DMS53 treated with DMSO at 0.1 percent for 48 hours (cell line): ENCODE measurements around the gene PFN1.
"Not testable (repeated sequence)": the region's sequence is repeated elsewhere in the genome, so short reads cannot be mapped to it uniquely, and the experiment has no call there.

Experiments used
- DNase-seq: peaks from one replicate; lab custom pipeline; 2025; ENCODE audit not compliant: unreplicated experiment; lab: John Stamatoyannopoulos, UW

The PFN1 gene

GRCh38 chr17:4926577-4927335 lies 21.6 kb downstream of the PFN1 start:
- DNase-seq = not testable (repeated sequence)

- no peak for DNase-seq
Measured at GRCh38 chr17:4921320-4921719, 27.0 kb downstream of the PFN1 start.

- no peak for DNase-seq
Measured at GRCh38 chr17:4920351-4921048, 27.8 kb downstream of the PFN1 start.

DNA sequence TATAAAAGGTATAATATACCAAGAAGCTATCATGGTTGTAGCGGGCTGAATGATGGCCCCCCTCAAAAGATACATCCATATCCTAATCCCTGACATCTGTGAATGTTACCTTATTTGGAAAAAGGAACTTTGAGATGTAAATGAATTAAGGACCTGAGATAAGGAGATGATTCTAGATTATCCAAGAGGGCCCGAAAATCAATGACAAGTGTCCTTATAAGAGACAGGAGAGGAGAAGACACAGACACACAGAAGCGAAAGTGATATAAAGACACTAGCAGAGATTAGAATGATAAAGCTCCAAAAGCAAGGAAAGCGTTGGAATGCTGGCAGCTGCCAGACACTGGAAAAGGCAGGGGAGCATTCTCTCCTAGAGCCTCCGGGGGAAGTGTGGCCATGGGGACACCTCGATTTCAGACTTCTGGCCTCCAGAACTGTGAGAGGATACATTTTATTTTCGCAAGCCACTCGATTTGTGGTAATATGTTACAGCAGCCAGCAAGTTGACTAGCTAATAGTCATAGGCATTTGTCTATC lies 28.8 kb downstream of the PFN1 start:
- DNase-seq = no peak

- DNase-seq = not testable (repeated sequence)
Measured at GRCh38 chr17:4914551-4914950, 33.8 kb downstream of the PFN1 start.

DNA sequence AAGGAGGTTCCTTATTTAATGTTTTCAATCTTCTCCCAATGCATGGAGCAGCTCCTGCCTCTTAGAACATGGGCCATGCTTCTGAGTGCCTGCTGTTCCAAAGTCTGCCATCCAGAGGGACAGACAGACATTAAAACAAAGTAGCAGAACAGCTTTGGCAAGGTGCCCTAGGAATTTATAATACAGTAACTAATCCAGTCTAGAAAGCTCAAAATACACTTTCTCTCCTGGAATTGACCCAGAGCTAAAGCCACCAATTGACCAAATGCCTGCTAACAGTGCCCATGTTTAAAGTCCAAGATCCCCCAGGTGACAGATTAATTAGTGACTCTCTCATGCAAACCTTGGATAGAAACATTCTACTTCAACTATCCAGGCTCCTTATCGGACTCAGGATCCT lies 34.3 kb downstream of the PFN1 start:
- DNase-seq = no peak

GRCh38 chr17:4908711-4909496 lies 39.4 kb downstream of the PFN1 start:
- DNase-seq = peak; percentile 81

GRCh38 chr17:4908301-4908700 lies 40.0 kb downstream of the PFN1 start:
- no peak for DNase-seq

DNA sequence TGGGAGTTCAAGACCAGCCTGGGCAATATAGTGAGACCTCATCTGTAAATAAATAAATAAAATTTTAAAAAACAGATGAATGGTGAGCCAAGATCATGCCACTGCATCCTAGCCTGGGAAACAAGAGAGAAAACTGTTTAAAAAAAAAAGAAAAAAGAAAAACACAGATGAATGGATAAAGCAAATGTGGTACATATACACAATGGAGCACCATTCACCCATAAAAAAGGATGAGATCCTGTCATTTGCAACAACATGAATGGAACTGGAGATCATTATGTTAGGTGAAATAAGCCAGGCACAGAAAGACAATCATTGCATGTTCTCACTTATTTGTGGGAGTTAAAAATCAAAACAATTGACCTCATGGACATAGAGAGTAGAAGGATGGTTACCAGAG lies 41.7 kb downstream of the PFN1 start:
- DNase-seq = not testable (repeated sequence)

GRCh38 chr17:4903051-4903818 lies 45.1 kb downstream of the PFN1 start, which contains the start of gene CHRNE:
Gene CHRNE (minus strand): TSS chr17:4903098. CDS start chr17:4903063, 35 bp downstream.
- peak; percentile 50 for DNase-seq

- DNase-seq = no peak
Measured at GRCh38 chr17:4902540-4902939, 45.8 kb downstream of the PFN1 start.

- no peak for DNase-seq
Measured at GRCh38 chr17:4901648-4902344, 46.5 kb downstream of the PFN1 start.

DNA sequence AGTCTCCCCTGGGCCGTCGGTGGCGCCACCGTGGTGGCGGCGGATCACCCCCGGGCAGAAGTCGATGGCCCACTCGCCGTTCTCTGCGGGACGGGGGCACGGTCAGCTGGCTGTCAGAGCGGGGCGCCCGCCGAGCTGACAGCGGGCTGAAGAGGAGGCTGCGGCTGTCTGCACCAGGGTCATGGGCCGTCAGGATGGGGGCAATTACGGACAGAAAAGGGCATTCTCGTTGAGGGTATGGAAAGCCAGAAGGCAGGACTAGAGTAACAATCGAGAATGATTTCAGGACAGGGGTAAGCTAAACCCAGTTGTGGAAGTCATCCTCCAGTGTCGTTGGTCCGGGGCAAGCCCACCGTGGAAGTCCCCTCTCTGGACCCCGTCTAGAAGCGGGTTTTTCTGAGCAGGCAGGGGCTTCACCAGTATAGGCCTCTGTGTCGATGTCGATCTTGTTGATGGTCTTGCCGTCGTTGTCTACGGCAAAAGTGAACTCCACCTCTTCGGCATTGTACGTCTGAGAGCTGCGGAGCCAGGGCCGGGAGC lies 47.2 kb downstream of the PFN1 start:
- no peak for DNase-seq

- no peak for DNase-seq
Measured at GRCh38 chr17:4900231-4901107, 47.9 kb downstream of the PFN1 start.

GRCh38 chr17:4899341-4900230 lies 48.7 kb downstream of the PFN1 start, which contains the start of gene C17orf107:
Gene C17orf107 (plus strand): TSS chr17:4899536. CDS start chr17:4899763, 227 bp downstream.
- peak; percentile 13 for DNase-seq

DNA sequence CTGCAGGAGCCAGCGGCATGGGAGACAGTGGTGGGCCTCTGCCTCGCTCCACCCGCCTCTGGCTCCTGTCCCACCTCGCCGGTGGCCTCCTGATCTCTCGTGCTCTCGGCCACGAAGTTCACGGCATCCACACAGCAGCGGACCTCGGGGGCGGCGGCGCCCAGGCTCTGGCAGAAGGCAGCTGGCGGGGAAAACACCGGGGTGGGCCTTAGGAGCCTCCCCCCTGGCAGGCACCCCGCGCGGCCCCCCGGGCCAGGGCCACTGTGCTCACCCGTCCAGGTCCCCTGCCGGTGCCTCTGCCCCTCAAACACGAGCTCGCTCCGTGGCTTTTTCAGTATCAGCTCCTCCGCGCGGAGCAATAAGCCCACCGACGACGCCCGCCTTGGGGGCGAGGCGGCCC lies 49.4 kb downstream of the PFN1 start:
- DNase-seq = no peak

DNA sequence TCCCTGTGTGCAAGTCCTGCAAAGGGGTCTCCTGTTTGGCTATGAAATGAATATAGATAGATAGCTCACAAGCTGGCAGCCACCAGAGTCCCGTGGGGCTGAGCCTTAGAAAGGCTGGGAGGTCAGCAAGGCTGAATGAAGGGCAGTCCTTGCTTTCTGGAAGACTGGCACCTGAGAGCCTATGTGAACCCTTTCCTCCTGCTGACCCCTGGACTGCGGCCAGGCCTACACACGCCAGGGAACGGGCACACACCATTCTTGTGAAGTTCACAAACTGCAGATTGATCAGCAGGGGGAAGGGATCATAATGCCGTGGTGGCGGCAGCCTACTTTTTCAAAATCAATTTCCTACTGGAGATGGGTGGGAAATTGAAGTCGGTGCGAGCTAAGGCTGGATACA lies 50.0 kb downstream of the PFN1 start:
- no peak for DNase-seq

GRCh38 chr17:4897785-4898184 lies 50.5 kb downstream of the PFN1 start:
- no peak for DNase-seq
